Measurements from ENCODE around the gene CRACDL.

The CRACDL gene

GRCh38 chr2:98776136-98776535 is 159.9 kb downstream of the CRACDL start:
- TF ChIP-seq CEBPB (IDR thresholded peaks at IDR 0.05), result no peak
- TF ChIP-seq TAF1 (IDR thresholded peaks at IDR 0.05; ENCODE audit: low read depth), result no peak
- TF ChIP-seq ZBTB7A (IDR thresholded peaks at IDR 0.05; ENCODE audit: low read depth), result no peak
- TF ChIP-seq RAD21 (IDR thresholded peaks at IDR 0.05; ENCODE audit: low read depth), result no peak
- no peak for TF ChIP-seq REST (IDR thresholded peaks at IDR 0.05; ENCODE audit: low read depth)
- no peak for TF ChIP-seq TEAD4 (IDR thresholded peaks at IDR 0.05)
- TF ChIP-seq FOXM1 (IDR thresholded peaks at IDR 0.05; ENCODE audit: borderline replicate concordance, low read depth), result no peak
- TF ChIP-seq MAX (IDR thresholded peaks at IDR 0.05), result no peak
- no peak for TF ChIP-seq EGR1 (IDR thresholded peaks at IDR 0.05)
- TF ChIP-seq CREB1 (IDR thresholded peaks at IDR 0.05; ENCODE audit: low read depth), result no peak
- TF ChIP-seq TCF12 (IDR thresholded peaks at IDR 0.05; ENCODE audit: low read depth), result no peak
- no peak for TF ChIP-seq USF1 (IDR thresholded peaks at IDR 0.05)
- TF ChIP-seq NFIC (IDR thresholded peaks at IDR 0.05), result no peak

GRCh38 chr2:98775146-98775986 is 160.7 kb downstream of the CRACDL start:
- TF ChIP-seq REST (IDR thresholded peaks at IDR 0.05; ENCODE audit: low read depth), result no peak; the same call in 1 of the 2 replicates
- peak; percentile 89; the same call in 1 of the 2 replicates for TF ChIP-seq EP300 (IDR thresholded peaks at IDR 0.05; ENCODE audit: borderline replicate concordance)
- TF ChIP-seq NFIC (IDR thresholded peaks at IDR 0.05), result peak; percentile 100
- peak; percentile 72; the same call in 1 of the 2 replicates for TF ChIP-seq FOXM1 (IDR thresholded peaks at IDR 0.05; ENCODE audit: borderline replicate concordance, low read depth)
- TF ChIP-seq YY1 (IDR thresholded peaks at IDR 0.05; ENCODE audit: low read depth), result no peak; the same call in 1 of the 2 replicates
- TF ChIP-seq MAX (IDR thresholded peaks at IDR 0.05), result peak; percentile 91
- no peak for TF ChIP-seq TAF1 (IDR thresholded peaks at IDR 0.05; ENCODE audit: low read depth)
- peak; percentile 94 for TF ChIP-seq USF1 (IDR thresholded peaks at IDR 0.05)
- TF ChIP-seq TEAD4 (IDR thresholded peaks at IDR 0.05), result peak; percentile 83
- TF ChIP-seq TCF12 (IDR thresholded peaks at IDR 0.05; ENCODE audit: low read depth), result peak; percentile 96
- TF ChIP-seq CEBPB (IDR thresholded peaks at IDR 0.05), result 0 out of 2 replicates have a peak, but pooled peaks have one; percentile 49
- TF ChIP-seq EGR1 (IDR thresholded peaks at IDR 0.05), result peak; percentile 80

GRCh38 chr2:98773907-98774306 is 162.1 kb downstream of the CRACDL start:
- no peak for TF ChIP-seq EGR1 (IDR thresholded peaks at IDR 0.05)
- no peak for TF ChIP-seq MAX (IDR thresholded peaks at IDR 0.05)
- TF ChIP-seq USF1 (IDR thresholded peaks at IDR 0.05), result no peak
- TF ChIP-seq CREB1 (IDR thresholded peaks at IDR 0.05; ENCODE audit: low read depth), result no peak
- no peak for TF ChIP-seq TEAD4 (IDR thresholded peaks at IDR 0.05)
- TF ChIP-seq YY1 (IDR thresholded peaks at IDR 0.05; ENCODE audit: low read depth), result no peak
- TF ChIP-seq FOXM1 (IDR thresholded peaks at IDR 0.05; ENCODE audit: borderline replicate concordance, low read depth), result no peak
- TF ChIP-seq TCF12 (IDR thresholded peaks at IDR 0.05; ENCODE audit: low read depth), result no peak
- TF ChIP-seq RAD21 (IDR thresholded peaks at IDR 0.05; ENCODE audit: low read depth), result no peak
- no peak for TF ChIP-seq CEBPB (IDR thresholded peaks at IDR 0.05)
- TF ChIP-seq TAF1 (IDR thresholded peaks at IDR 0.05; ENCODE audit: low read depth), result no peak
- no peak for TF ChIP-seq ZBTB7A (IDR thresholded peaks at IDR 0.05; ENCODE audit: low read depth)
- no peak for TF ChIP-seq NFIC (IDR thresholded peaks at IDR 0.05)
- TF ChIP-seq REST (IDR thresholded peaks at IDR 0.05; ENCODE audit: low read depth), result no peak
- no peak for TF ChIP-seq EP300 (IDR thresholded peaks at IDR 0.05; ENCODE audit: borderline replicate concordance)
